ENCODE results near the gene RPS15A.
"Not testable (repeated sequence)": the region's sequence is repeated elsewhere in the genome, so short reads cannot be mapped to it uniquely, and the experiment has no call there.

Gene RPS15A

GRCh38 chr16:18792836-18793433, 2.8 kb upstream of the RPS15A start:
- no peak for DNase-seq

GRCh38 chr16:18789515-18789849, 652 bp downstream of the RPS15A start:
- DNase-seq: no peak

- DNase-seq: no peak
Measured at GRCh38 chr16:18788828-18789514, 1.2 kb downstream of the RPS15A start.

GRCh38 chr16:18784917-18785623, 5.1 kb downstream of the RPS15A start:
- DNase-seq: no peak

GRCh38 chr16:18783430-18784341, 6.4 kb downstream of the RPS15A start:
- no peak for DNase-seq

GRCh38 chr16:18782697-18783429, 7.3 kb downstream of the RPS15A start:
- DNase-seq: no peak

- DNase-seq: not testable (repeated sequence)
Measured at GRCh38 chr16:18781232-18781631, 8.9 kb downstream of the RPS15A start.

GRCh38 chr16:18780460-18781026, 9.6 kb downstream of the RPS15A start:
- DNase-seq: not testable (repeated sequence)

- not testable (repeated sequence) for DNase-seq
Measured at GRCh38 chr16:18777664-18778063, 12.5 kb downstream of the RPS15A start.

- DNase-seq: not testable (repeated sequence)
Measured at GRCh38 chr16:18776334-18776733, 13.8 kb downstream of the RPS15A start.

- not testable (repeated sequence) for DNase-seq
Measured at GRCh38 chr16:18774651-18775050, 15.5 kb downstream of the RPS15A start.

GRCh38 chr16:18772171-18772570, 18.0 kb downstream of the RPS15A start:
- DNase-seq: not testable (repeated sequence)

- not testable (repeated sequence) for DNase-seq
Measured at GRCh38 chr16:18770336-18770962, 19.7 kb downstream of the RPS15A start.

GRCh38 chr16:18767217-18767616, 22.9 kb downstream of the RPS15A start:
- DNase-seq: not testable (repeated sequence)

GRCh38 chr16:18762713-18763112, 27.4 kb downstream of the RPS15A start:
- DNase-seq: not testable (repeated sequence)

GRCh38 chr16:18759598-18760520, 30.3 kb downstream of the RPS15A start:
- not testable (repeated sequence) for DNase-seq

GRCh38 chr16:18757960-18758660, 32.0 kb downstream of the RPS15A start:
- not testable (repeated sequence) for DNase-seq

GRCh38 chr16:18756639-18757038, 33.5 kb downstream of the RPS15A start:
- not testable (repeated sequence) for DNase-seq

- DNase-seq: not testable (repeated sequence)
Measured at GRCh38 chr16:18742870-18743269, 47.3 kb downstream of the RPS15A start.
